PFSK-1 (cell line): Measurements from ENCODE around the gene RYR3.

Experiments used
- POLR2AphosphoS5 ChIP-seq: IDR thresholded peaks from 2 replicates; pipeline ENCODE4 v1.6.1; 2012; ENCODE audit warnings: low read depth, mild to moderate bottlenecking, control low read depth, low read length, moderate library complexity
- SIN3A ChIP-seq: IDR thresholded peaks from 2 replicates; pipeline ENCODE4 v1.6.1; 2012; ENCODE audit warnings: mild to moderate bottlenecking, low read length, moderate library complexity, borderline replicate concordance; ENCODE audit not compliant: insufficient read depth
- TF ChIP-seq, protein P1 (sequence below), 2 experiments: IDR thresholded peaks; 2 replicates each; pipeline versions ENCODE4 v1.6.1 to v1.8.0; 2011 to 2012; ENCODE audit warnings: low read depth in 2 of 2, low read length in 2 of 2, control low read depth in 1 of 2, inconsistent platforms in 1 of 2, mild to moderate bottlenecking in 1 of 2, moderate library complexity in 1 of 2; ENCODE audit not compliant: insufficient read depth in 1 of 2

DNA sequence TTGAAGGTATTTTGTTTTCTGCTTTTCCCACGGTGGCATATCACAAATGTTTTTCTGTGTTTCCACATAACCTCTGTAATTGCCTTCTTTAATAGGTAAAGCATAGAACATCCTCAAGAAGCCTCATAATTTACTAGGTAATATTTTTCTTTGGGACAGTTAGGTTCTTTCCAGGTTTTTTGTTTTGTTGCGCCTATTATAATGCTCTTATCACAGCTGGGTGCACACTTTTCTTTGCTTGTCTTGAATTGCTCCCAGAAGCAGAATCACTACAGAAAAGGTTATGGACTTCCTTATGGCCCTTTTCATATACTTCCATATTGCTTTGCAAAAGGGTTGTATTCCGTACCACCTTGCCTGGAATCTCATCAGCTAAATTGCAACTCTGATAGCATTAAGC is 213.5 kb downstream of the RYR3 start:
- TF ChIP-seq, protein P1, sequence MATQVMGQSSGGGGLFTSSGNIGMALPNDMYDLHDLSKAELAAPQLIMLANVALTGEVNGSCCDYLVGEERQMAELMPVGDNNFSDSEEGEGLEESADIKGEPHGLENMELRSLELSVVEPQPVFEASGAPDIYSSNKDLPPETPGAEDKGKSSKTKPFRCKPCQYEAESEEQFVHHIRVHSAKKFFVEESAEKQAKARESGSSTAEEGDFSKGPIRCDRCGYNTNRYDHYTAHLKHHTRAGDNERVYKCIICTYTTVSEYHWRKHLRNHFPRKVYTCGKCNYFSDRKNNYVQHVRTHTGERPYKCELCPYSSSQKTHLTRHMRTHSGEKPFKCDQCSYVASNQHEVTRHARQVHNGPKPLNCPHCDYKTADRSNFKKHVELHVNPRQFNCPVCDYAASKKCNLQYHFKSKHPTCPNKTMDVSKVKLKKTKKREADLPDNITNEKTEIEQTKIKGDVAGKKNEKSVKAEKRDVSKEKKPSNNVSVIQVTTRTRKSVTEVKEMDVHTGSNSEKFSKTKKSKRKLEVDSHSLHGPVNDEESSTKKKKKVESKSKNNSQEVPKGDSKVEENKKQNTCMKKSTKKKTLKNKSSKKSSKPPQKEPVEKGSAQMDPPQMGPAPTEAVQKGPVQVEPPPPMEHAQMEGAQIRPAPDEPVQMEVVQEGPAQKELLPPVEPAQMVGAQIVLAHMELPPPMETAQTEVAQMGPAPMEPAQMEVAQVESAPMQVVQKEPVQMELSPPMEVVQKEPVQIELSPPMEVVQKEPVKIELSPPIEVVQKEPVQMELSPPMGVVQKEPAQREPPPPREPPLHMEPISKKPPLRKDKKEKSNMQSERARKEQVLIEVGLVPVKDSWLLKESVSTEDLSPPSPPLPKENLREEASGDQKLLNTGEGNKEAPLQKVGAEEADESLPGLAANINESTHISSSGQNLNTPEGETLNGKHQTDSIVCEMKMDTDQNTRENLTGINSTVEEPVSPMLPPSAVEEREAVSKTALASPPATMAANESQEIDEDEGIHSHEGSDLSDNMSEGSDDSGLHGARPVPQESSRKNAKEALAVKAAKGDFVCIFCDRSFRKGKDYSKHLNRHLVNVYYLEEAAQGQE (IDR thresholded peaks at IDR 0.05; ENCODE audit: insufficient read depth in 1 of 2, low read depth in 2 of 2, low read length in 2 of 2) = no peak
- no peak for TF ChIP-seq SIN3A
- TF ChIP-seq POLR2AphosphoS5 = no peak
